ENCODE measurements around the gene DCAF4.

Gene DCAF4

DNA sequence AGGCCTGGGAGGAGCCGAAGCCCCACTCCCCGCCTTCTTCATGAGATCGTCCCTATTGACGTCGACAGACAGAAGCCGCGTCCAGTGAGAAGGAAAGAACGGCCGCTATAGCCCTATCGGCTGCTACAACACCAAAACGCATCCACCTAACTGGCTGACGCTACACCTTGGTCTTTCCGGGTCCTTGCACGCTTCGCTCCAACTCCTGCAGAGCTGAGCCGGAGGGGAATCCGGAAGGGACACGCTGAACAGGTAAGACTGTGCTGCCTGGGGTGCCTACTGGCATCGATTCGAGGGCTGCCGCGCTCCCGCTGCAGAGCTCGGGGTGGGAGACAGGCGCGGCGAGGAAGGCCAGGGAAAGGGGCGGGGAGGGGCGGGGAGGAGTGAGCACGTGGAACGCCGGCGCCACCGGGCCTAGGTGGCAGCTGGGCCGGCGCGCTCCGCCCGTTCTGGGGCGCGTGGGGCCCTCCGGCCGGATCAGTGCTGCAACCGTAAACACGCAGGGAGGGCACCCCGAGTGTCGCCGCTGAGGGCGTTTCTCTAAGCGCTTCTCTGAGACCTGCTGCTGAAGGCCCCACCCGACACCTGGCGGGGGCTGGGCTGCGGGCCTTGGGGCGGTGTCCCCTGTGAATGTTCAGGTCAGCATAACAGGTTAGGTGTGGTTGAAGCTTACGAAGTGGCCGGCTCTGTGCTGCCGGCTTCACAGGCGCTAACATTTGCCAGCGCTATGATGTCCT lies at the start of gene DCAF4:
Gene DCAF4, plus strand, starts transcription at position 173 of the 737 bp plus-strand sequence. CDS start 11,515 bp downstream, outside the sequence.
- no peak for TF ChIP-seq CTCF (IDR thresholded peaks at IDR 0.05)

- TF ChIP-seq CTCF (IDR thresholded peaks at IDR 0.05) = no peak
These were observed 49.6 kb upstream of the DCAF4 start for GRCh38 chr14:72876710-72877063.

DNA sequence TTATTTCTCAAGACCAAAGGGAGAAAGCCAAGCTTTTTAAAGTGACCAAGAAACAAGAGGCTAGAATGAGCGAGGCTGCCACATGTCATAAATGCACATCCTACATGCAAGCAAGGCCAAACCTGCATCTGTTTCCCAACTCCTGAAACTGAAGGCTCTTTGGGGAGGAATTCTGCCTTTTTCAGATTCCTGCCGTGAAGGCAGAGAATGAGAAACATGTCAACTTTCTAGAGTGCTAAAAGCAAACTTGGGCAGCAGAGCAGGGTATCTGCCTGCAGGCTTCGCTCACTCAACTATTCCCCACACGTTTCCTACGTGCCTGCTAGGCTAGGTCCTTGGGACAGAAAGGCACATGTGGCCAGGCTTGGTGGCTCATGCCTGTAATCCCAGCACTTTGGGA lies 47.5 kb upstream of the DCAF4 start:
- no peak for TF ChIP-seq CTCF (IDR thresholded peaks at IDR 0.05)

DNA sequence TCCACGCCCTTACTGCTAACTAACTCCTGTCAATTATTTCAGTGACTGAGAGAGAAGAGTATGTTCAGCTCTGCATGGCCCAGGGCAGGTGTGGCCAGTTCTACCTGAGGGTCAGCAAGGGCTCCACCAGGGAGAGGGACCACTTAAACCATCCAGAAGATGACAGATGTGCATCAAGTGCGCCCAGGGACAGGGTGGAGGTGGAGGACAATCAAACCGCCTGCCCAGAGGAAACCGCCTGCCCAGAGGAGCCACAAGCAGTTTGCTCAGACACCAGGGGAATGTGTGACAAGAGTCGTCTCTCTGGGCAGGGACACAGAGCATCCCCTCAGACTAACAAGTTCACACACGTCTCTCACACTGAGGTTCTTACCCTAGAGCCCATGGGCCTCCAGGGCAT lies 46.8 kb upstream of the DCAF4 start:
- TF ChIP-seq CTCF (IDR thresholded peaks at IDR 0.05) = no peak

- TF ChIP-seq CTCF (IDR thresholded peaks at IDR 0.05) = no peak
These were observed 46.1 kb upstream of the DCAF4 start for GRCh38 chr14:72880164-72880563.

- TF ChIP-seq CTCF (IDR thresholded peaks at IDR 0.05) = no peak
These were observed 45.4 kb upstream of the DCAF4 start for GRCh38 chr14:72880820-72881219.

GRCh38 chr14:72881543-72881942 lies 44.7 kb upstream of the DCAF4 start:
- TF ChIP-seq CTCF (IDR thresholded peaks at IDR 0.05) = no peak

- no peak for TF ChIP-seq CTCF (IDR thresholded peaks at IDR 0.05)
These were observed 44.2 kb upstream of the DCAF4 start for GRCh38 chr14:72882047-72882446.

Data from LNCAP (cell line).